Measurements from ENCODE around the gene TOP3B. TPM values are rescaled to one million over a fixed set of nuclear protein-coding genes. Genes with fewer than 3 reads are reported as not detected.

TOP3B gene
- polyA plus RNA-seq, 3 donors, result 9.0 to 31.9 (median 9.5) TPM

GRCh38 chr22:22014285-22014659 is 31.7 kb upstream of the TOP3B start:
- Mint-ChIP-seq H3K9me3 (peaks cover 0 to 5% (median 1%) of the 10 kb centered on the region in 7 donors), H3K27me3 (ENCODE audit: low read depth in 3 of 3) (peaks cover 1 to 9% (median 7%) of the 10 kb centered on the region in 3 donors), H3K4me3 (no peak overlapping the region), H3K36me3 (no peaks in the 10 kb centered on the region), H3K4me1 (no peaks in the 10 kb centered on the region), H3K27ac (no peak overlapping the region)
- no peak for DNase-seq
- Histone ChIP-seq H3K27ac (ENCODE audit: low read depth in 1 of 2, low read length in 2 of 2) (no peak overlapping the region), H3K4me2 (replicated peaks; ENCODE audit: extremely low read depth, low read length, poor library complexity, severe bottlenecking) (no peak overlapping the region), H3K36me3 (replicated peaks in 1 of 2; ENCODE audit: control insufficient read depth in 1 of 2, insufficient read depth in 2 of 2, low read length in 2 of 2) (no peaks in the 10 kb centered on the region), H3K4me1 (ENCODE audit: control insufficient read depth in 1 of 2, insufficient read depth in 2 of 2, low read length in 2 of 2) (no peaks in the 10 kb centered on the region), H2AFZ (ENCODE audit: insufficient read depth, low read depth, low read length, poor library complexity, severe bottlenecking) (no peak overlapping the region), H3K4me3 (replicated peaks in 1 of 3; ENCODE audit: low read depth in 2 of 3, low read length in 3 of 3) (no peak overlapping the region), H3K27me3 (ENCODE audit: control insufficient read depth in 2 of 2, insufficient read depth in 2 of 2, low read length in 2 of 2) (no peaks in the 10 kb centered on the region), H3K79me2 (ENCODE audit: insufficient read depth, low read length) (no peaks in the 10 kb centered on the region), H4K20me1 (ENCODE audit: insufficient read depth, low read length) (no peaks in the 10 kb centered on the region), H3K9me3 (replicated peaks in 1 of 2; ENCODE audit: control insufficient read depth in 1 of 2, insufficient read depth in 1 of 2, low read length in 2 of 2) (no peaks in the 10 kb centered on the region), H3K9ac (ENCODE audit: insufficient read depth, low read length, poor library complexity, severe bottlenecking) (no peak overlapping the region)
- WGBS (ENCODE audit: insufficient coverage), result 96% methylated on average over 4 of the region's 9 CpGs
- intact Hi-C loops (cut with micrococcal nuclease), result no loop called here
- TF ChIP-seq CTCF (IDR thresholded peaks at IDR 0.05), result no peak

DNA sequence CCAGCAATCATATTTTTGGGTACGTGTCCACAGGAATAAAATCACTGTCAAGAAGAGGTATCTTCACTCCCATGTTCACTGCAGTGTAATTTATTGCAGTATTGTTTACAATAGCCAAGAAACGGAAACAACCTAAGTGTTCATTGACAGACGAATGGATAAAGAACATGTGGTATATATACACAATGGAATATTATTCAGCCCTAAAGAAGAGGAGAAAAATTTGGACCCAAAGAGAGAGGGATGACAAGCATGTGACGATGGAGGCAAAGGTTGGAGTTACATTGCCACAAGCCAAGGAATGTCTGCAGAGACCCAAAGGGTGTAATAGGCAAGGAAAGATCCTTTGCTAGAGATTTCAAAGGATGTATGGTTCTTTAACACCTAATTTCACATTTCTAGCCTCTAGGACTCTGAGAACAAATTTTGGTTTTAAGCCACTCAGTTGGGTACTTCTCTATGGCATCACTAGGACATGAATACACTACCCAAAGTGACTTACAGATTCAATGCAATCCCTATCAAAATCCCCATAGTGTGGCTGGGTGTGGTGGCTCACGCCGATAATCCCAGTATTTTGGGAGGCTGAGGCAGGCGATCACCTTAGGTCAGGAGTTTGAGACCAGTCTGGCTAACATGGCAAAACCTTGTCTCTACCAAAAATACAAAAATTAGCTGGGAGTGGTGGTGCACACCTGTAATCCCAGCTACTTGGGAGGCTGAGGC is 31.1 kb upstream of the TOP3B start:
- no peak for TF ChIP-seq CTCF (IDR thresholded peaks at IDR 0.05)

More for the DNA sequence above, 31.1 kb upstream of the TOP3B start:
- no peak for DNase-seq
- no peaks in the 10 kb centered on the region for H3K4me1 ChIP-seq (ENCODE audit: control insufficient read depth in 1 of 2, insufficient read depth in 2 of 2, low read length in 2 of 2)
- H3K9ac ChIP-seq (ENCODE audit: insufficient read depth, low read length, poor library complexity, severe bottlenecking), result no peak overlapping the region
- H3K79me2 ChIP-seq (ENCODE audit: insufficient read depth, low read length), result no peaks in the 10 kb centered on the region
- H3K4me2 ChIP-seq (replicated peaks; ENCODE audit: extremely low read depth, low read length, poor library complexity, severe bottlenecking), result no peak overlapping the region
- Mint-ChIP-seq H3K27ac (no peak overlapping the region), H3K4me3 (no peak overlapping the region), H3K36me3 (no peaks in the 10 kb centered on the region), H3K27me3 (ENCODE audit: low read depth in 3 of 3) (peaks cover 3 to 12% (median 7%) of the 10 kb centered on the region in 3 donors), H3K4me1 (no peaks in the 10 kb centered on the region), H3K9me3 (peaks cover 0 to 5% (median 1%) of the 10 kb centered on the region in 7 donors)
- H2AFZ ChIP-seq (ENCODE audit: insufficient read depth, low read depth, low read length, poor library complexity, severe bottlenecking), result no peak overlapping the region
- 100% methylated on average over 2 of the region's 7 CpGs for WGBS (ENCODE audit: insufficient coverage)
- no peaks in the 10 kb centered on the region for H3K36me3 ChIP-seq (replicated peaks in 1 of 2; ENCODE audit: control insufficient read depth in 1 of 2, insufficient read depth in 2 of 2, low read length in 2 of 2)
- intact Hi-C loops (cut with micrococcal nuclease), result no loop called here
- no peaks in the 10 kb centered on the region for H3K27me3 ChIP-seq (ENCODE audit: control insufficient read depth in 2 of 2, insufficient read depth in 2 of 2, low read length in 2 of 2)
- H3K27ac ChIP-seq (ENCODE audit: low read depth in 1 of 2, low read length in 2 of 2), result no peak overlapping the region
- H3K9me3 ChIP-seq (replicated peaks in 1 of 2; ENCODE audit: control insufficient read depth in 1 of 2, insufficient read depth in 1 of 2, low read length in 2 of 2), result no peaks in the 10 kb centered on the region
- H3K4me3 ChIP-seq (replicated peaks in 1 of 3; ENCODE audit: low read depth in 2 of 3, low read length in 3 of 3), result no peak overlapping the region
- H4K20me1 ChIP-seq (ENCODE audit: insufficient read depth, low read length), result no peaks in the 10 kb centered on the region
